Cerebellar nuclear complex (tissue), 1 donor: ENCODE data around the gene AHRR.
"Not testable (repeated sequence)": the region's sequence is repeated elsewhere in the genome, so short reads cannot be mapped to it uniquely, and the experiment has no call there.

Experiments used
- DNase-seq, 2 experiments: peaks; one replicate each; lab custom pipeline; 2025; lab: John Stamatoyannopoulos, UW

Gene AHRR

DNA sequence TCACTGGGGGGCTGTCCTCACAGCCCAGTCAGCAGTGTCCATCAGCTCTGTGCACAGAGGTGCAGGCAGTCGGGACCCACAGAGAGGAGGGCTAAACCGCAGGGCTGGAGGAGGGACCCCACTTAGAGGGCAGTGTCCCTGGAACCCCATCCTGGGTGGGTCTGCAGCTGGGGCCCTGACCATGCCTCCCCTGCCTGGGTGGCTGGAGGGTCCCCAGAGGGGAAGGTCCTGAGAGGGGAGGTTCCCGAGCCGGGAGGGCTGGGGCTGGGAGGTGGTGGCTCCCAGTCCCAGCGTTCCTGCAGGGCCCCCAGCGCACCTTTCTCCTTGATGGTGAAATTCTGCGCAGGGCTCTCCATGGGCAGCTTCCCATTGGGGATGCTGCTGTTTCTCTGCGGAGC is 154.2 kb downstream of the AHRR start:
- DNase-seq: no peak

DNA sequence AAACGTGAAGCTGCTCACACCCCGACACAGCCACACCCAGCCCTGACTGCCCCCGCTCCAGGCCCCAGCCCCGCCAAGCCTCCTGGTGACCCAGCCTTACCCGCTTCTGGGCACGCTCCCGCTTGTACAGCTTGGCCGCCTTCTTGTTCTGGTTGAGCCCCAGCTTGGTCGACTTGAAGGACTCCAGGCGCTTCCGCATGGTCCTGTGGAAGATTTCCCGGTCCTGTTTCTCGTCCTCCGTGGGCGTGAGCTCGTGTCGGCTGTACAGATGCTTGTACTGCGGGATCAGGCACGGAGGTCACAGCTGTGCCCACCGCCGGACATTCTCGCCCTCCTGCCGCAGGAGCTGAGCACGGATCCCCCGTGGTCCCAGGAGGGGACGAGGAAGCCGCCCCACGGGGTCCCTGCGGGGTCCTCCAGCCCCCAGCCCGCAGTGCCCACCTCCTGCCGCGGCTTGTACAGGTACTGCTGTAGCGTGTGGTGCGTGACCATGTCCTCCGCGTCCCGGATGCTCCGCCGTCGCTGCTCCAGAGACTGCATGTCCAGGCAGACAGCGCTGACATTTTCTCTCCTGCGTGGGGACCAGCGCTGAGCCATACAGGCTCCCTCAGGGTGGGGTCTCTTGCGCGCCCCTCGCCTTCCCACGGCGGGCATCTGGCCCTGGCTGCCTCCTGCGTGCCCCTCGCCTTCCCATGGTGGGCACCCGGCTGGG is 154.7 kb downstream of the AHRR start:
- no peak for DNase-seq

DNA sequence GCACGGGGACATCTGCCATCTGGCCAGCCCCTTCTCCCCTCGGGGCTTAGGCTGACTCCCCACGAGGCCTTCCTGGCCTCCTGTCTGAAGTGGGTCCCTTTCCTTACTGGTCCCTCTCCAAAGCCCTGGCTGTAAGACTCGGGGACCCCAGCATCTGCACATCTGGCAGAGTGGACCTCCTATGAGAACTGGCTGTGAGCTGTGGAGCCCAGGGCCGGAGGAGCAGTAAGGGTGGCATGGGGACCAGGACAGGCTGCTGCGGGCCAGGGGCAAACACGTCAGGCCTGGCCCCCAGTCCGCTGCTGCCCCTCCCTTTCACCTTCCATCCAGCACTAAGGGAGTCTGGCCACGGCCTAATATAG is 155.3 kb downstream of the AHRR start:
- DNase-seq: no peak

DNA sequence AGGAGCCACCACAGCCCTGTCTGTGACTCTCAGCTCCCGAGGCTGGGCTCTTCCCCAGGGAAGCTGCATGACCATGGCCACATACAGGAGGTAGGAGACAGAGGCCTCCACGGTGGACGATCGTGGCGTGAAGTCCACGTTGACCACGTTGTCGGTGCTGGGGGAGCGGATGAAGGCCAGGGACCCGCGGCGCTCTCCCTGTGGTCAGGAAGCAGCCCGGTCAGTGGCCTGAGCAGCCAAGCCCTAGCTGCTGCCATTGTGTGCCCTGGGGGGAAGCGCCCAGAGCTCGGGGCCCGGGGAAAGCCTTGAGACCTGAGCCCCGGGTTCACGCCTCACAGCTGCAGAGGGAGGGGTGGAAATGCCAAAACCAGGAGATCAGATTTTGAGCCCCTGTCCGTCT is 155.7 kb downstream of the AHRR start:
- no peak for DNase-seq

DNA sequence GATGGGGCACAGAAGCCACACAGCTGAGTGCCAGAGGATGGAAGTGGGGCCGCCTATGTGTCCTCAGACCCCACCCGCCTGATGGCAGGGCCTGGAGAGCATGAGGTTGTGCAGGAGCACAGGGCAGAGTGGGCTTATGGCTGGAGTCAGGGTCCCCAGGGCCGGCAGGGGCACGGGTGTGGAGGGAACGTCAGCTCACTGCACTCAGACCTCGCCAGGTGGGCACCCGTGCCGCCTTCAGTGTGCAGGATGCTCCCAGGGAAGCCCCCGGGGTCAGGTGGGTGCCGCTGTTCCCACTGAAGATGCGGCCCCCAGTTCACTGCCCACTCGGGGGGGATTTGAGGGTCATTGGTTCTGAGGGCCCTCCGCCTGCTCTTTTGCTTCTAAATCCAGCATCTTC is 156.4 kb downstream of the AHRR start:
- no peak for DNase-seq

DNA sequence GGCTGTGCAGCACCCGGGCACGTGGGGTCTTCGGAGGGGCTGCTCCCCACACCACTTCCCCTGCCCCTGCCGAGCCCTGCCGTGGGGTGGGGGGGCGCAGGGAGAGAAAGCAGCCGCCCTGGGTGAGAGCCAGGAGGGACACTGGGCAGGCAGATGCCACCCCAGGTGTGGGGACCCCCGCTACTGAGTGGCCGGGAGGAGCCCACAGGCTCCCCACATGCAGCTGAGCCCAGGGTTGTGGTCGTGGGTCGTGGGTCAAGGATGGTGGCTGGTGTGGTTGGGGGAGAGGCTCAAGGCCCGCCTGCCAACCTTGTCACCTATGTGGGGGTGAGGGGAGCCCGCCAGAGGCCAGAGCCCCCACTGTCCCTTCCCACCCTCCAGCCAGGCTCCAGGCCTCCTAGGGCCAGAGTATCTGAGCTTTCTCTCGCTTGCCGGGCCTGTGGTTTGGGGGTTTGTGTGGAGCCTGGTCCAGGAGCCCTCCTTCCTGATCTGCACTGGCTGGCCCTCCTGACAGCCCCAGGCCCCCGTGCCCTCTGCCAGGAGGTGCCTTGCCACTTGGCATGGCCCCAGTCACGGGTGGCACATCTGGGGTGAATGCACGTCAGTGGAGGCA is 157.0 kb downstream of the AHRR start:
- no peak for DNase-seq

DNA sequence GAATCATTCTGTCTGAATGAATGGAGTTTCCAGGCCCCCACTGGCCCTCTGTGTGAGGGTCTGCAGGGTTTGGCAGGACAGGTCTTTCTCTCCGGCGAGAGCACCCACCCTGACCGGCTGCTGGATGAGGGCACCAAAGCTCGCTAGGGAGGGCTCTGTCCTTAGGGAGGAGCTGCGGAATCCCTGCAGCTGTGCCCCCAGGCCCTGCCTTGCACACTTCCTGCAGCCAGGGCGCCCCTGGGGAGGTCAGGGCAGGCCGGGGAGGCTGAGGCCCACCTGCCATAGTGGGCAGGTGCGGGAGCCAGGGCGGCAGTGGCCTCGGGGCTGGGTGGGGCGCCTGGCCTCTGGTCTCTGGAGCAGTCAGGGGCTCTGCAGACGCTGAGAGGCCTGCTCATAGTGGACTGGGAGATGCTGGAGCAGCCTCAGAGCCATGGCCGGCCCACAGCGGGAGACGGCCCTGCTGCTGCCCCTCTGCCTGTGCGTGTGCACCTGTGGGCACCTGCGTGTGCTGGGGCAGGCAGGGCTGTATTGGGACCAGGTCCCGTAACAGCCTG is 157.5 kb downstream of the AHRR start:
- DNase-seq: no peak

DNA sequence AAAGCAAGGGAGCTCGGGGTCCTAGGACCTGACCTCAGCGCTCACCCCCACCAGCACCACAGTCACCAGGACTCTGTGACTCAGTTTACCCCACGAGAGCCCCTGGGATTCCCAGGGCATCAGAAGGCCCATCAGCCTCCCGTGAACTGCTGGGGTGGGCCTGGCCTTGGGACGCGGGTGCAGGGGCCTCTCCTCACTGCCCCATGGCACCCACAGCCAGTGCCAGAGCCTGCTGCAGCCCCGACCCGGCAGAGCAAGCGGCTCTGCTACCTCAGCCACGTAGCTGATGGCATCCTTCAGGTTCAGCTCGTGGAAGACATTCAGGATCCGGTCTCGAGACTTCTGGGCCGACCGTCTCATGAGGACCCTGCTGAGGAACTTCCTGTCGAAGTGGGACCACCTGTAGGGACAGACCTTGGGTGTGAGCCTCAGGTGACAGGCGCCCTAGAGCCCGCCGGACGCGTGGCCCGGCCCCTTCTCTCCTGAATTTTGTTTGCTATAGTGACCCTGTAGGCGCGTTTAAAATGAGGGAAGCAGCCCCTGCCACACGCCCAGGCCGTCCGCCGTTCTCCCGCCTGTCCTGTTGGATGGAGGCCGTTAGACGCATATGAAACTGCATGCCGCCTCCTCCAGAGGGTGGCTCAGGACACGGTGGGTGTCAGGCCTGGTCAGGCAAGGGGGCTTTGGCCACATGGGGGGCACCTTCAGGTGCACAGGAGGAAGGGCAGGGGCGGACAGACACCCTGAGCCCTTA is 158.2 kb downstream of the AHRR start:
- DNase-seq: no peak

DNA sequence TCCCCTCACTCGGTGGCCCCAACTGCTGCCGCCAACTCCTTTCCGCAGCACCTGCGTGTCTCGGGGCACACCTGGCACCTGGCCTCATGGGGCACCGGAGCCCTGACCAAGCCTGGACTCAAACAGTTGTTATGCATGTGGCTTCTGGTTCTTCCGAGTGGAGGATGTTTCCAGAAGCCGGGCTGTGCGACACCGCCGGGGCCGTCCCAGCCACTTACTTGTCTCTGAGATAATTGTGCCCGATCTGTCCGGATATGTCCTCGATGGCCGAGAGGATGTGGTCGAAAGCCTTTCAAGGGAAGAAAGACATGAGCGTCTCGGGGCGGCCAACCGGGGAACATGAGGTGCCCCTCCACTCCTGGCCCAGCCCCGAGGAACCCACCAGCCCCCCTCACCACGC is 159.8 kb downstream of the AHRR start:
- no peak for DNase-seq

DNA sequence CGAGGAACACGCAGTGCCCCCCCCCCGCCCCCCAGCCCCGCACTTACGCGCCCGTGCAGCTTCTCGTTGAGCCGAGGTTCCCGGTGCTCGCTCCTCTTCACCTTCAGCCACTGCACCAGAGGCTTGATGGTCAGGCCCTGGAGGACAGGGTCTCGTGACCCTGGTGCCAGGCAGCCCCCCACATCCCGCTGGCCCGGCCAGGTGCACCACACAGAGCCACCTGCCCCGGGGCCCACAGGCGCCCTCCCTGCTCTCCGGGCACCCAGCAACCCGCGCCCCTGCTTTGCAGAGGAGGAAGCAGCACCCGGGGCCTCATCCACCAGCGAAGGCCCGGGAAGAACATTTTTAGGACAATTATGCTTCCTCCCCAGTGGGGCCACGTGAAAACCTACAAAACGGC is 160.5 kb downstream of the AHRR start:
- no peak for DNase-seq

DNA sequence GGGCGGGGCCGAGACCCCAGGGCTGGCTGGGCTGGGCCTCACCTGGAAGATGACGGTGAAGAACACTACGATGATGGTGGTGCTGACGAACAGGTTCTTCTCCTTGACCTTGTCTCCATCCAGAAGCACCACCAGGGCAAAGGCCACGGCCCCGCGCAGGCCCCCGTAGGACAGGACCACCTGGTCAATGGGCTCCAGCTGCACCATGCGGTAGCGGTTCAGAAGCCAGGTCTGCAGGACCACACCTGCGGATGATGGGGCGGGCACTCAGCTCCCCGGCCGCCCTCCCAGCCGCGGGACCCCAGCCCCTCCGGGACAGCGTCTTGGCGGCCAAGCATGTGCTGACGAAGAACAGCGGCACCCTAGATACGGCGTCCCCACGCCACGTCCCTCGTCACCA is 161.0 kb downstream of the AHRR start:
- DNase-seq: no peak

DNA sequence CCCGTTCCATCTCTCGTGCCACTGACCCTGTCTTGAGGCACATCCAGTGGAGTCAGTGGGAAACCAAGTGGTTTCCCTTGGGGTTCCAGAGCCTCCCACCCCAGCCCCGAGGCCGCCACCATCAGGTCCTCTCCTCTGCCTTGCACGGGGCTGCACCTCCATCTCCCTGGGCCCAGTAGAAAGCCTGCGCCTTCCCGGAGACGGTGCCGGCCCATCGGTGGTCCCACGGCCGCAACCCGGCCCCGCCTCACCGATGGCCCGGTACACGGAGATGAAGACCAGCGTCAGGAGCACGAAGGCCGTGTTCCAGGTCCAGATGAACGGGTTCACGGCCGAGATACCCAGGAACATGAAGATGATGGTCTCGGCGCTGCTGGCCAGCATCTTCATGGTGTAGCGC is 161.5 kb downstream of the AHRR start:
- DNase-seq: no peak

DNA sequence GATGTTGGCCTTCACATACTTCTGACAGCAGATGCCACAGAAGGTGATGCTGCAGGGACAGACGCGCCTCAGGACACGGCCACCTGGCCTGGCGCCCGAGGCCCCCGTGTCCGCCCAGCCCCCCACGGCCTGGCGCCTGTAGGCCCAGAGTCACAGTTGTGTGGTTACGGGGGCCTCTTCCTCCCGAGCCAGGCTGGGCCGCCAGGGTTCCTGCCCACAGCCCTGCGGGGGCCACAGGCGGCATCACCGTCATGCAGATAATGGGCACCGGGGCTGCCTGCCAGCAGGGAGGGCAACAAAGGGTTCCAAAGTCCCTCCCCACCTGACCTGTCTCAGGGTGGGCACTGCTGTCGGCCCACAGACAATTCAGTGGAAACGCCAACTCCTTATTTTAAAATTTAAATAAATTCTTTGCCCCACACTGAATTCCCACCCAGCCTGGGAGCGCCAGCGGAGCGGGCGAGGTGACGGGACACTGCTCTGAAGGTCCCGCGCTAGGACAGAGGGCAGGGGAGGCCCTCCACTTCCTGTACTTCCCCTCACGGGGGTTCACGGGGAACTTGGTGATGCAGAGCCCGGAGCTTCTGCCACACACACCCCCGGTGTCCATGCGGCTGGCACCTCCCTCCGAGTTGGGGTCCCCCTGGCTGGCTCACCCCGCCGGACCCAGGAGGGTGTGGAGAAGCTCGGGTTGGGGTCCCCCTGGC is 162.1 kb downstream of the AHRR start:
- DNase-seq: no peak

DNA sequence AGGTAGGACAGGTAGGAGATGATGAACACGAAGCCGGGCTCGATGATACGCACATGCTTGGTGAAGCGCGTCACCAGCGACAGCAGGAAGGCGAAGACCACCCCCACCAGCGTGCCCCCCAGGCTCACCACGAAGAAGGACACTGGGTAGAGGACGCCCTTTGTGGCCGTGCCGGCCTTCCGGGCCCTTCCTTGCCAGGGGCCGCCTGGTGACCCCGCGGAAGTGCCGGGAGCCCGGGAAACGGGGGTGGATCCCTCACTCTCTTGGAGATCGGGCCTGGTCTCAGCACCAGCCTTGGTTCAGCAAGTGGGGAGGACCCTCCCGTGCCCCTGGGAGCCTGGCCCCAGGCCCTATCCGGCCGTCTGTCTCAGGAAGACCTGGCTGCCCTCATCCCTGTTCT is 163.0 kb downstream of the AHRR start:
- DNase-seq: no peak

DNA sequence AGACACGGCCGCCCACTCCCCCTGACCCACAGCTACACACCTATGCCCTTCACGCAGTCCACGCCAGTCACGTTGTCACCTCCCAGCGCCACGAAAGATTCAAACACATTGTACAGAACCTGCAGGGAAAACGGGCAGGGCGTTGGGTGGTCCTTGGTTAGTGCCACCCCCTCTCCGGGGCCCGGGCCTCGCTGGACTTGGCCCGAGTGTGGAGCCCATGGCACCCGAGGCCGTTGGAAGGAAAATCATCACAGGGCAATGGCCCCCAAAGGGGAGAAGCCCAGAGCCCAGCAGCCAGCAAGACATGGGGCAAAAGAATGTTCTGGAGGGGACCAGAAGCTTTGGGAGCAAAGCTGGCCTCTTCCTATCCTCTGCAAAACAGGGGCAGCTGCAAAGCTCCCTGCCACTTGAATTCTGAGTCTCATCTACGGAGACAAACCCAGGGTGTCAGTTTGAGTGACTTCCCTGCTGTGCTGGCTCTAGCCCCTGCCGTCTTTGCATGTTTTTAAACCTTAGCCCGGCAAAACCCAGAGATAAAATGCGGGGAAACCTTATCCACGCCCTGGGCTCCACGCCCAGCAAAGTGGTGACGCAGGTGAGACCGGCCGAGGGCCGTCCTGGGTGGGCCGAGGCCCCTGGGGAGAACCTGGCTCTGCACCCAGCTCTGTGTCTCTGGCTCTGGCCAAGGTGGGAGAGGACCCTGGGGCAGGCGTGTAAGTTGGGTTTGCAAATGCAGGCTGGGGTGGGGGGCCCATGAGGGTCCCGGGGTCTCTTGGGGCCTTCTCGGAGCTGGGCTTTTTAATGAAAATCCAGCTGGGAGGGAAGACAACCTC is 163.8 kb downstream of the AHRR start:
- no peak for DNase-seq

DNA sequence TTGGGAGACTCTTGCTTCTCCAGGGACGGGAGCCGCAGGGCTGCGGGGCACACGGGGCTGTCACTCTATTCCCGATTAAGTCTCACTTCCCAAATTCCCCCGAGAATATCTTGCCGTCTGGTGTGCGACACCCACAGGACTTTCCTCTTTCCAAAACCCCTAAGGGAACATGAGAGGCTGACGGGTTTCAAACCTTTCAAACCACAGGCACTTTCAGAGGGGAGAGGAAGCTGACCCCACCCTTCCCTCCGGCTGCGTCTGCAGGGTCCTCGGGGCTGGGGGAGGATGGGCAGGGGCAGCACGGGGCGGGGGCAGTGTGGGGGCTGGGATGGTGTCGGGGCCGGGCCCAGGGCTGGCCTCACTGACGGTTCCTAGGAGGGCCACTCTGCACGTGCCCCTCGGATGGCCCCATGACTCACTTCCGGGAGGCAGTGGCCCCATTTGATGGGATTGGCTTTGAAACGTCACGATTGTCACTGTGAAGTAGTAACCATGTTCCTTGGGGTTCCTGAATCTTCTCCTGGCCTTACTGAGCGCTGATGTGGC is 164.5 kb downstream of the AHRR start:
- no peak for DNase-seq

DNA sequence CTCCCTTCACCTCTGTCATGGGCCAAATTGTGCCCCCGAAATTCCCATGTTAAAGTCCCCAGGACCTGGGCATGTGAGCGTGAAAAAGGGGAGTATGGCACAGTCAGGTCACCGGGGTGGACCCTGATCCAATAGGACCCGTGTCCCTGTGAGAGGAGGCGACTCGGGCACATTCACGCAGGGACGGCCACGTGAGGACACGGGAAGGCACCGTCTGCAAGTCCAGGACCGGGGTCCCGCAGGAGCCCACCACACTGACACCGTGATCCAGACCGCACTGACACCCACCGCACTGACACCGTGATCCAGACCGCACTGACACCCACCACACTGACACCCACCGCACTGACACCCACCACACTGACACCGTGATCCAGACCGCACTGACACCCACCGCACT is 165.1 kb downstream of the AHRR start:
- not testable (repeated sequence) for DNase-seq
